AG04450 (cell line): ENCODE measurements around the gene C1orf105. TPM values are rescaled to one million over a fixed set of nuclear protein-coding genes. Genes with fewer than 3 reads are reported as not detected.

ENCODE experiments used
- CTCF ChIA-PET: fragments of 300-600, 350-600 bp; formaldehyde crosslinking; extraction: SDS; loops from one replicate; lab custom pipeline; 2022; ENCODE audit warnings: antibody characterized with exemption, inconsistent platforms; lab: Charles Lee
- POLR2A ChIA-PET: fragments of 350-600 bp; formaldehyde crosslinking; extraction: SDS; loops from one replicate; lab custom pipeline; 2021; ENCODE audit warnings: antibody characterized with exemption, inconsistent platforms; lab: Yijun Ruan, JAX
- DNase-seq: peaks from one replicate; pipeline ENCODE4 v3.0.0-alpha.2; 2011; ENCODE audit warnings: low read depth, low spot score
- H3K27ac ChIP-seq: one replicate; pipeline ENCODE4 v1.5.1; 2012; ENCODE audit warnings: low read depth, low read length, control low read depth
- H3K27me3 ChIP-seq: one replicate; pipeline ENCODE4 v1.6.0; 2012; ENCODE audit warnings: low read length; ENCODE audit not compliant: control insufficient read depth, insufficient read depth
- H3K4me3 ChIP-seq: 2 replicates; pipeline ENCODE4 v1.5.1; 2011; ENCODE audit warnings: mild to moderate bottlenecking, low read depth, low read length, control low read depth
- H3K9me3 ChIP-seq: 2 replicates; pipeline ENCODE4 v1.5.1; 2012; ENCODE audit warnings: low read length; ENCODE audit not compliant: control insufficient read depth, insufficient read depth
- polyA plus RNA-seq: library from polyadenylated mRNA; depleted of rRNA; stranded (reverse); fragments of >200 nt; gene quantifications from 2 replicates; pipeline ENCODE4 v1.2.3, GENCODE V29; 2011
- TF ChIP-seq, protein P1 (sequence below): IDR thresholded peaks from 2 replicates; pipeline ENCODE4 v1.5.1; 2011; ENCODE audit warnings: low read depth, low read length, control low read depth, inconsistent platforms

The C1orf105 gene
- polyA plus RNA-seq, 1 experiment: not detected

DNA sequence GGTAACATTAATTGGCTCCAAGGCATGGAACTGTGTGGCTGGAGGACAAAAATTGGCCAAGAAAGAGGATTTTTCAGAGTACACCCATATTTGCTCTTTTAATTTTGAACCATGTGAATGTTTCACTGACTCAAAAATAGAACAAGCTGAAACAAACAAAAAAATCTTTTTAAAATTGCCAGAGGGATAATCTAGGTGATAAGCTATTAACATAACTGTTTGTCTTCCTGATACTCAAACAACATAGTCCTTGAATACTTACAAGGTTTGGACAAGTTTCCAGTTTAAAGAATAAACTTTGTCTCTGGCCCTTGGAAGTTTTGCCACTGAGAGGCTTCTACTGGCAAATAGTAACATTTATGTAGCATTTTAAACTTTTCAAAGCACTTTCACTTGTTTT, 53.4 kb downstream of the C1orf105 start:
- DNase-seq: no peak
- ChIA-PET POLR2A (no interaction called here), CTCF (interaction anchor here (0.9 kb wide), 1 partner anchor 226 kb away, joined by 4 read pairs; no protein-coding TSS in a partner anchor)
- TF ChIP-seq, protein P1, sequence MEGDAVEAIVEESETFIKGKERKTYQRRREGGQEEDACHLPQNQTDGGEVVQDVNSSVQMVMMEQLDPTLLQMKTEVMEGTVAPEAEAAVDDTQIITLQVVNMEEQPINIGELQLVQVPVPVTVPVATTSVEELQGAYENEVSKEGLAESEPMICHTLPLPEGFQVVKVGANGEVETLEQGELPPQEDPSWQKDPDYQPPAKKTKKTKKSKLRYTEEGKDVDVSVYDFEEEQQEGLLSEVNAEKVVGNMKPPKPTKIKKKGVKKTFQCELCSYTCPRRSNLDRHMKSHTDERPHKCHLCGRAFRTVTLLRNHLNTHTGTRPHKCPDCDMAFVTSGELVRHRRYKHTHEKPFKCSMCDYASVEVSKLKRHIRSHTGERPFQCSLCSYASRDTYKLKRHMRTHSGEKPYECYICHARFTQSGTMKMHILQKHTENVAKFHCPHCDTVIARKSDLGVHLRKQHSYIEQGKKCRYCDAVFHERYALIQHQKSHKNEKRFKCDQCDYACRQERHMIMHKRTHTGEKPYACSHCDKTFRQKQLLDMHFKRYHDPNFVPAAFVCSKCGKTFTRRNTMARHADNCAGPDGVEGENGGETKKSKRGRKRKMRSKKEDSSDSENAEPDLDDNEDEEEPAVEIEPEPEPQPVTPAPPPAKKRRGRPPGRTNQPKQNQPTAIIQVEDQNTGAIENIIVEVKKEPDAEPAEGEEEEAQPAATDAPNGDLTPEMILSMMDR: no peak
- no peaks in the 10 kb centered on the region for H3K9me3 ChIP-seq
- no peak overlapping the region for H3K27ac ChIP-seq
- H3K4me3 ChIP-seq: no peak overlapping the region
- H3K27me3 ChIP-seq: peaks cover 4% of the 10 kb centered on the region

DNA sequence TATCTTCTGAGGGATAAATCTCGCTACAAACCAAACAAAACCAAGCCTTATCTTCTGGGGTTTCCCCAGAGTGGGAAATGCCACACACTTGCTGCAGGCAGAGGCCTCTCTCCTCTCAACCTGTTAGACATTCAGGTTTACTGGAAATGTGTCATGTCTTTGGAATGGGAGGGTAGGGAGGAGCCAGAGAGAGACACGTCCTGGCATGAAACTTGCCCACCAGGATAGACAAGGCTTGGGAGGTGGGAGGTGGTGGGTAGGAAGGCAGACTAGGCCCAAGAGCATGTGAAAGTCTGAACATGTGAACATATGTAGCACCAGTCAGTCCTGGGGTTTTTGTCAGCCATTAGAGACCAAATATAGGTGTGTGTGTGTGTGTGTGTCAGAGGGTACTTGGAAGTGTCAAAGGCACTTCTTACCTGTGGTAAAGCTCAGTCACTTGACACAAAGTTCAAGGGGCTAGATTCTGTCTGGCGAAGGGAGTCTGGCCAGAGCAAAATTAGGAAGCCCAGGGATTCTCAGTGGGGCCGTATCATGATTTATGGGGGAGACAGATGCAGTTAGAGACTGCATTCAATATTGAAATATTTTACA, 55.8 kb downstream of the C1orf105 start:
- CTCF ChIA-PET: no interaction called here
- POLR2A ChIA-PET: no interaction called here
- no peaks in the 10 kb centered on the region for H3K9me3 ChIP-seq
- H3K4me3 ChIP-seq: no peak overlapping the region
- TF ChIP-seq, protein P1: no peak
- DNase-seq: no peak
- no peak overlapping the region for H3K27ac ChIP-seq
- H3K27me3 ChIP-seq: peaks cover 7% of the 10 kb centered on the region

- no peak for DNase-seq
- ChIA-PET CTCF (no interaction called here), POLR2A (no interaction called here)
- peaks cover 7% of the 10 kb centered on the region for H3K27me3 ChIP-seq
- no peak overlapping the region for H3K4me3 ChIP-seq
- H3K9me3 ChIP-seq: no peaks in the 10 kb centered on the region
- H3K27ac ChIP-seq: no peak overlapping the region
- TF ChIP-seq, protein P1: no peak
Observed at GRCh38 chr1:172477216-172477615, 56.7 kb downstream of the C1orf105 start.

- Histone ChIP-seq H3K27me3 (peaks cover 7% of the 10 kb centered on the region), H3K4me3 (no peak overlapping the region), H3K27ac (no peak overlapping the region), H3K9me3 (no peaks in the 10 kb centered on the region)
- POLR2A ChIA-PET: no interaction called here
- CTCF ChIA-PET: no interaction called here
- DNase-seq: no peak
- TF ChIP-seq, protein P1: no peak
Observed at GRCh38 chr1:172477741-172478140, 57.3 kb downstream of the C1orf105 start.

DNA sequence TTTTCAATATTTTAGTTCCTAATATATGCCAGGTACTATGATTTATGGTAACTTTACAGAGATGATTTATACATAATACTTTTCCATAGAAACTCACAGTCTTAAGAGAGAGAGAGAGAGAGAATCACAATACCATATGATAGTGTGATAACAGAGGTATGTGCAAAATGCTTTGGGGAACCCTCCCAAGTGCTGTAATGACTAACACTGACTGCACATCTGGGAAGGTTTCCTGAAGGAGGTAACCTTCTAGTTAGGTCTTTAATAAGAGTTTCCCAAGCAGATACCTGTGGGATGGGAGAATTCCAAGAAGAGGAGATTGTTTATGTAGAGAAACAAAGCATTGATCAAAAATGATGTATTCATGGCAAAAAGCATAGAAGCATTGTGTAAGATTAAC, 58.0 kb downstream of the C1orf105 start:
- peaks cover 6% of the 10 kb centered on the region for H3K27me3 ChIP-seq
- TF ChIP-seq, protein P1: no peak
- H3K27ac ChIP-seq: no peak overlapping the region
- CTCF ChIA-PET: no interaction called here
- POLR2A ChIA-PET: no interaction called here
- no peak for DNase-seq
- H3K4me3 ChIP-seq: no peak overlapping the region
- H3K9me3 ChIP-seq: no peaks in the 10 kb centered on the region
